ENCODE data around the gene DYNLRB2.

DYNLRB2 gene

GRCh38 chr16:80540516-80541305 lies at the start of gene DYNLRB2:
TSS of gene DYNLRB2 (plus strand) at chr16:80540993. CDS start at chr16:80541077, 84 bp downstream.
- DNase-seq (ENCODE audit: low read depth): peak; percentile 80

DNA sequence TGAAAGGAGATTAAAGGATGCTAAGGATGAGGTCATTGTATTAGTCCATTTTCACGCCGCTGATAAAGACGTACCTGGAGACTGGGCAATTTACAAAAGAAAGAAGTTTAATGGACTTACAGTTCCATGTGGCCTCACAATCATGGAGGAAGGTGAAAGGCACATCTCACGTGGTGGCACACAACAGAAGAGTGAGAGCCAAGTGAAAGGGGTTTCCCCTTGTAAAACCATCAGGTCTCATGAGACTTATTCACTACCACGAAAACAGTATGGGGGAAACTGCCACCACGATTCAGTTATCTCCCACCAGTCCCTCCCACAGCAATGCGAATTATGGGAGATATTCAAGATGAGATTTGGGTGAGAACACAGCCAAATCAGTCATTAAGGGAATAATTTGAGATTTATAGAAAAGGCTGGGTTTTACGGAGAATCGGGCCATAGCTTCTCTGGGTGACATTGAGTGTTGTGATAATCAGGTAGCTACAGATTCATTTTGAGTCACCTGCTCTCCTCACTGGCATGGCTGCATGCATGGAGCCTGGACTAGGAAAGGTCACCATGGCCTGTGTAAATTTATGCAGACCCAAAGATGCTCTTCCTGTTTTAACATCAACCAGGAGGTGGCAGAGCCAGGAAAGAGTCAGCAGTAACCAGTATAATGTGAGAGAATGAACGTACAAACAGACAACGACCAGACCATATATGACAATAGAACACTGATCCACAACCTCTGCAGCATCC lies 40.5 kb upstream of the DYNLRB2 start:
- no peak for DNase-seq (ENCODE audit: low read depth)

DNA sequence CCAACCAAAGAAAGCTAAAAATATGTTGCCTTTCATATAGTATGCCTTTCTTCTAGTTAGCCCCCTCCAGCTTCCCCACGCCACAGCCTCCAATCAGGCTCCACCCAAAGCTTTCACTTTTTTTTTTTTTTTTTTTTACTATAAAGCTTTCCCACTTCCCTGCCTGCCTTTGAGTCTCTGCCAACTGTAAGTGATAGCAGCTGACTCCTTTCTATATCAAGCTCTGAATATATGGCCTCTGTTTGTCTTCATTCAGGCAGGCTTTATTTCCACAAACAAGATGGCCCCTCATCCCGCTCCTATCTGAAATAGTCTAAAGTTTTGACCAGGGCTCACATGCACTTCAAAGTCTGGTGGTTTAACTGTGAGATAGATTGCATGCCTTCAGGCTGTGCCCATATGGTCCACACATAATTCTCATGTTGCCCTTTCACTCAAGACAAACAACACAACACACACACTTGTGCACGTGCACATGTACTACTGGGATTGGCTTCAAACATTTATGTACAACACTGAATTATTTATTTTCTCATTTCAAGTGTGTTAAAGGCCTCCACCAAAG lies 39.8 kb upstream of the DYNLRB2 start:
- DNase-seq (ENCODE audit: low read depth): no peak

GRCh38 chr16:80503107-80503506 lies 37.7 kb upstream of the DYNLRB2 start:
- DNase-seq (ENCODE audit: low read depth): no peak

DNA sequence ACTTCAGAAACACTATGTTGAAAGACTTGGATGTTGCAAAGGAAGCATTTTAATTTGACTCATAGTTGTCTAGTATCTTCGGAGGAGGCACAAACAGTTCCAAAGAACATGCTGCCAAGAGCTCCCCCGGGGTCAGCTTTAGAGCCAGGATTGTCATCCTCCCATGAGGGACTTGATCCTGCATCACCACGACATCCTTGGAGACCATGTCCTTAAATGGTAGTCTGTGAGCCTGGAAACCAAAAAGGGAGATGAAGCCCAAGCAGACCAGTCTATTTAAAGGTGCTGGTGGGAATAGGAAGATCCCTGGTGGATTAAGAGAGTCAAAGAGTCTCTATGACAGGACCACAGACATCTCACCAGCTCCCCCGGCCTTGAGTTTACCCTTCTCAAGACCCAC lies 33.3 kb upstream of the DYNLRB2 start:
- DNase-seq (ENCODE audit: low read depth): no peak

GRCh38 chr16:80509872-80510271 lies 30.9 kb upstream of the DYNLRB2 start:
- DNase-seq (ENCODE audit: low read depth): no peak

- DNase-seq (ENCODE audit: low read depth): no peak
These were observed 28.8 kb upstream of the DYNLRB2 start for GRCh38 chr16:80511824-80512592.

DNA sequence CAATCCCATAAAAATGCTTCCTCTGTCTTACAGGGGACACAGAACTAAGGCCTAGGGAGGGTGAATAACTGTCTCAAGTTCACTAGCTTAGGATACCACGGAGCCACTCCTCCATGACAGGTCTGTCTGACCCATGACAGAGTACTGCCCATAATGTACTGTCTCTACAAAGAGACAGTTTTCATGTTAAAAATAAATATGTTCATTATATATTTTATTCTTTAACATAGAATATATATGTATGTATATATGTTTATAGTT lies 28.3 kb upstream of the DYNLRB2 start:
- DNase-seq (ENCODE audit: low read depth): no peak

DNA sequence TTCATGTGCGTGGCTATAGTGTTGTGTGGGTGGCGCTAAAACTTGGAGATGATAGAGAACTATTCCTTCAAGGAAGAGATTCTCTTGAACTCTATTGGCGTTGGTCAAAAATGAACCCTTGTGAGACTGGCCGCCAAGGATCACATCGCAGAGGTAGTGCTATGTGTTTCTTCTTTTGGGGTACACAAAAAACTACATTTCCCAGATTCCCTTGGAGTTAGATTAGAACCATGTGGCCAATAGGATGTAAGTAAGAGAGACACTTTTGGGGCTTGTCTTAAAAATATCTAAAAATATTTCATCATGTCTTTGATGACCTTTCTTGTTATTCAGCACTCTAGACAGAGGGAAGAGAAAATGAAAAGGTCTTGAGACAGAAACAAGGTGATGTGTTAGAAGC lies 25.4 kb upstream of the DYNLRB2 start:
- no peak for DNase-seq (ENCODE audit: low read depth)

- no peak for DNase-seq (ENCODE audit: low read depth)
These were observed 22.9 kb upstream of the DYNLRB2 start for GRCh38 chr16:80517846-80518245.

DNA sequence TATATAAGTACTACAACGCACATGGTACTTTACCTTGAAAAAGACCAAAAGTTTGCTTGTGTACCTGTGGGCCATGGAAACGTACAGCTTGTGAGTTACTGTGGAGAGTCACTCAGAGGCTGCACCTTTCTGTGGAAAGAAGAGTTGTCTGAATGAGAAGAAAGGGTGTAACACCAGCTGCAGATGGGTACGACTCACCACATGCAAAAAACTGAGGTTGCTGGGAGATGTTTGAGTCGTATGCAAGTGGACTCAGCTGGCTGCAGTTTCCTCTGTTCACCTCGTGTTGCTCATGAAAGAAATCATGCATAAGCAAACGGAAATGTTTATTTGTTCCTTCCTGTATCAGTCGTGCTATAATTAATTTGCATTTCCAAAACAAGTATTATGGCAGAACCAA lies 22.4 kb upstream of the DYNLRB2 start:
- DNase-seq (ENCODE audit: low read depth): no peak

DNA sequence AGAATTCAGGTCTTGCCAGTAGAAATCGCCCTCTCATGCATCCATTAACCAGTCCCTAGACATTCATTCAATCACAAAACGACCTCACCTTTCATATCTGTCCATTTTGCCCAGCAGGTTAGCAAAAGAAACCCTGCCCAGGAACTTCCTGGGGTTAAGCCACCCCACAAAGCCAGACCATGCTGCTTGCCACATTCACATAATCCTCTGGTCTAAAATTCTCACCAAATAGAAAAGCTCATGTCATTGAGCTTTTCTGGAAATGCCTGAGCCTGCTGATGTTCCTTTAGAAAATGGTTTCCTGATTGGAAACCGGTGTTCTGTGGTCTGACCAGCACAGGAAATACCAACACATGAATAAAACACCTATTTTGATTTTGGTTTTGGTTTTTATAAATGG lies 21.6 kb upstream of the DYNLRB2 start:
- DNase-seq (ENCODE audit: low read depth): no peak

DNA sequence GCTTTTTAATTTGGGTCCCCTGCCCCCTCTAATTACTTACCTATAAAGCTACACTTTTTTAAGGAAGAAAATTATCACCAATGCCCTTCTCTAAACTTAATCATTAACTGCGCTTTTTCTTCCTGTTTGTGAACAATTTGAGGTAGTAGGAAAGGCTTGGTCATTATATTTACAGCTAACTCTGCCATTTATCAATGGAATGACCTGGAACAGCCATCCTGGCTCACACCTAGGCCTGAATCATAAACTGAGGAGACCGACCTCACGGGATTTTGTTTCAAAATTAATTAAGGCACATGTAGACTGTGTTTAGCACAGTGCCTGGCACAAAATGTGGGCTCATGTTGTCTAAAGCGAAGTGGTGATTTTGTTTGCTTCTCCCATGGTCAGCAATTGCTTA lies 15.4 kb upstream of the DYNLRB2 start:
- DNase-seq (ENCODE audit: low read depth): no peak

DNA sequence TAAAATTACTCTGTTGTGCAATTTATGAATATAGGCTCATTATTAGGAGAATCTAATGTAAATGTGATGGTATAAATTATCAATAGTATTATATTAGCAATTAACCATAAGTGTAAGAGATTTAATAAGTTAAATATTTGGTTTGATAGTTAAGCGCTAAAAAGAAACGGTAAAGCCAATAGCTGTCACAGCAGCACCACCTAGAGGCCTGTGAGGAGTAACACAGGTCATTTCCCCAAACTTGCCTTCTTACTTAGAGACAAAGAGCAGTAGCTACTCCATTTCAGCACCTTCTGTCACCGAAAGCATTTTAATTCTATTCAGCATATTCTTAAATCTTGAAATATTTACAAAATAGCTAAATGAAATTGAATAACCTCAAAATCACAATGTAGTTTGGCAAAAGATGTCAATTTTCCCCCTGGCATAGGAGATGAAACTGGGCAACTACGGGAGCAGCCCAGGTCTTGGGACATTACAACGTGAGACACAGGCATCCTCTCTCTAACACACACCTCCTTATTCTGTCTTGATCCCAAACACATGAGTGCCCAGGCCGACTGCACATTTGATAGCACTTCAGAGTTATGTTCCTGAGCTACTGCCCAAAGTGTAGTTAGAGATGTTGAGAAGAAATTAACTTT lies 14.3 kb upstream of the DYNLRB2 start:
- peak; percentile 50 for DNase-seq (ENCODE audit: low read depth)

GRCh38 chr16:80527297-80527696 lies 13.5 kb upstream of the DYNLRB2 start:
- no peak for DNase-seq (ENCODE audit: low read depth)

DNA sequence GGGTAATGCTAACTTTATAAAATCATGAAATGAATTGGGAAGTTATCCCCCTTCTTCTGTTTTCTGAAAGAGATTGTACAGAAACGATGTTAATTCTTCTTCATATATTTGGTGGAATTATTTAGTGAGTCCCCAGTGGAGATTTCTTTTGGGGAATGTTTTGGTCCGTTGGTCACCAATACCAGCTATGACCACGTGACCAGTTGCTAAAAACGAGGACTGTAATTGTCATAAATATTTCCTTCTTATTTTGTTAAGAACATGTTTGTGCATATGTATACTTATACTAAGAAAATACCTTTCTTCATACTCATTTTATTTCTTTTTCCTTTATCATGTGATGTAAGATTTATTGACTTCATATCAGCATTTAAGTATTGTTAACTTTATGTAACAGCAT lies 10.3 kb upstream of the DYNLRB2 start:
- DNase-seq (ENCODE audit: low read depth): no peak

DNA sequence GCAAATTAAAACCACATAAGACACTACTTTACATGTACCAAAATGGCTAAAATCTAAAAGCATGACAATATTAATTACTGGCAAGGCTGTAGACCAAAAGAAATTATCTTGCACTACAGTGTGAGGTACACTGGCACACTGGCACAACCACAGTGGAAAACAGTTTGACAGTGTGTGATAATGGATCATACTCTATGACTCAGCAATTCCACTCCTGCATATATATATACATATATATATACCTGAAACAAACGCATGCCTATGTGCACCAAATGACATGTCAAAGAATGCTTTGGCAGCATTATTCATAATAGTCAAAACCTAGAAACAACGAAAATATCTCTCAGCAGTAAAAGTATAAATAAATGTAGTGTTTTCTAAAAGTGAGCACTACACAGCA lies 4.6 kb upstream of the DYNLRB2 start:
- DNase-seq (ENCODE audit: low read depth): no peak

- DNase-seq (ENCODE audit: low read depth): no peak
These were observed 507 bp downstream of the DYNLRB2 start for GRCh38 chr16:80541306-80541694.

- no peak for DNase-seq (ENCODE audit: low read depth)
These were observed 2.4 kb downstream of the DYNLRB2 start for GRCh38 chr16:80543162-80543561.

DNA sequence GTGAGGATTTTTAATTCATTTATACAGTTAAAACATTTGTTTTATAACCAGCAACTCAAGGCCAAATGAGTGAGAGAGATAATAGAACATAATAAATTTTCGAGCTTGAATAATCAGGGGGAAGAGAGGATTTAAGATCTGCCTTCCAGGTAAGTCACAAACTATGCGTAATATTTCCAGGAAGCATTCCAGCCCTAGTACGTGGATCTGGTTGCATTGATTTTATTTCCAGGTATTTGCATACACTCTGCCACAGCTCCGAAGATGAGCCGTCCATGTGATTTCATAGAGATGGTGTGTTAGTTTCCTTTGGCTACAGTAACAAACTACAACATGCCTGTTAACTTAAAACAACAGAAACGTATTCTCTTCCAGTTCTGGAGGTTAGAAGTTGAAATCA lies 3.5 kb downstream of the DYNLRB2 start:
- no peak for DNase-seq (ENCODE audit: low read depth)

DNA sequence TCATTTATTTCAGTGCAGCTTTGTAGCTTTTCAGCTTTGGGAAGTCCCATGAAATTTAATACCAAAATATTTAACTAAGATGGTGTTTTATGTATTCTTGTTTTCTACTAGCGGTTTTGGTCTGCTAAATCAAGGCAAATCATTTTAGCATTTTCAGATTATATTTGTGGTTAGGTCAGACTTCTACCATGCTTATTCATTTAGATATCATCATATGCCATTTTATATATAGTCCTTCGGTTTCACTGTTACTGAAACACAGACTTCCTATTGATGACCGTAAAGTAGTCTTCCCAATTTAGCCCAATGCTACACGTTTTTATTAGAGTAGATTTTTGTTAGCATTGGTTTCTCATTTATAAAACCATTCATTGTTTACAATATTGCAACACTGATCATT lies 5.5 kb downstream of the DYNLRB2 start:
- DNase-seq (ENCODE audit: low read depth): no peak

DNA sequence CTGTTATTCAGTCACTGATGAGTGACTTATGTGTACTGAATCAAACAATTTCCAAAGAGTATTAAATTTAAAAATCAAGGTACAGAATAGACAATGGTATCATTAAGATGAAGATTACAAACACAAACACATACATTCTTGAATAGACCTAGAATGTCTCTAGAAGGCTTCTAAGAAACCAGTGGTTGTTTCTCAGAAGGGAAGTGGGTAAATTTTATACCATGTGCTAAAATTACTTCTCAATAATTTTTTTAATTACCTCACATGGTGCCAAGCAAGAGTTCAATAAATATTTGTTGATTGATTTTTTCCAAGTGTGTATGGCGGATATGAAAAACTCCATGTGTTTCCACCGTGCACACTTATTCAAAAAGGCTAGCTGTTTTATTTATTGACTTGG lies 6.4 kb downstream of the DYNLRB2 start:
- no peak for DNase-seq (ENCODE audit: low read depth)

Measured in fibroblast of the conjunctiva (primary cell).